Endodermal cell (in vitro differentiated cells): Measurements from ENCODE around the gene EGFLAM. TPM values are rescaled to one million over a fixed set of nuclear protein-coding genes. Genes with fewer than 3 reads are reported as not detected.
A peak's percentile ranks its signal among the peaks of the same experiment; 100 is the strongest.

Experiments used
- DNase-seq: peaks from one replicate; pipeline ENCODE4 v3.0.0-alpha.2; 2017
- H3K27ac ChIP-seq: 2 replicates; pipeline ENCODE4 v1.5.1; 2013; ENCODE audit warnings: mild to moderate bottlenecking, low read depth, low read length, moderate library complexity
- H3K27me3 ChIP-seq: 2 replicates; pipeline ENCODE4 v1.6.1; 2013; ENCODE audit warnings: mild to moderate bottlenecking, low read length, moderate library complexity; ENCODE audit not compliant: insufficient read depth, control insufficient read depth, poor library complexity, severe bottlenecking
- H3K36me3 ChIP-seq: 2 replicates; pipeline ENCODE4 v1.7.0; 2013; ENCODE audit warnings: mild to moderate bottlenecking, low read length, moderate library complexity; ENCODE audit not compliant: control insufficient read depth, insufficient read depth
- H3K4me1 ChIP-seq: one replicate; pipeline ENCODE4 v1.7.0; 2013; ENCODE audit warnings: low read length; ENCODE audit not compliant: control insufficient read depth, insufficient read depth
- H3K4me3 ChIP-seq: 2 replicates; pipeline ENCODE4 v1.5.1; 2013; ENCODE audit warnings: mild to moderate bottlenecking, low read length, moderate library complexity
- H3K9ac ChIP-seq: 2 replicates; pipeline ENCODE4 v1.6.1; 2013; ENCODE audit warnings: mild to moderate bottlenecking, low read length, moderate library complexity; ENCODE audit not compliant: poor library complexity, severe bottlenecking; ENCODE audit errors: extremely low read depth
- H3K9me3 ChIP-seq: 2 replicates; pipeline ENCODE4 v1.6.1; 2013; ENCODE audit warnings: mild to moderate bottlenecking, low read length, moderate library complexity; ENCODE audit not compliant: control insufficient read depth
- H3K27ac Mint-ChIP-seq: 2 replicates; pipeline ENCODE4 v1.8.0; 2020; ENCODE audit warnings: mixed read lengths
- H3K27me3 Mint-ChIP-seq: 2 replicates; pipeline ENCODE4 v1.8.0; 2021; ENCODE audit warnings: mild to moderate bottlenecking, mixed read lengths; ENCODE audit not compliant: insufficient read depth
- H3K36me3 Mint-ChIP-seq: 2 replicates; pipeline ENCODE4 v1.8.0; 2020; ENCODE audit warnings: low read depth, mixed read lengths
- H3K4me1 Mint-ChIP-seq: 2 replicates; pipeline ENCODE4 v1.8.0; 2020; ENCODE audit warnings: mixed read lengths
- H3K4me3 Mint-ChIP-seq: 2 replicates; pipeline ENCODE4 v1.8.0; 2020; ENCODE audit warnings: mild to moderate bottlenecking, moderate library complexity, mixed read lengths
- H3K9me3 Mint-ChIP-seq: 2 replicates; pipeline ENCODE4 v1.8.0; 2020; ENCODE audit warnings: mild to moderate bottlenecking, mixed read lengths
- WGBS, 2 experiments: methylation state at CpG; one replicate each; pipeline versions ENCODE4 v1.1.5 to v1.1.7; 2013; ENCODE audit warnings: missing lambda C conversion rate in 2 of 2, mixed read lengths in 1 of 2; ENCODE audit not compliant: insufficient coverage in 1 of 2, insufficient read length in 1 of 2; 5-methylcytosine and 5-hydroxymethylcytosine counted together
- total RNA-seq, 2 donors: library from RNA; stranded (reverse); fragmentation: NEBNext Ultra II Directional in 1 of 2; extraction: Animal tissue kit (Norgen Biotek cat#: 25700) in 1 of 2; gene quantifications; 2 replicates in 1 of 2; 3 replicates in 1 of 2; pipeline ENCODE4 v1.2.1, GENCODE V29; 2021
- TF ChIP-seq, protein P1 (sequence below): fragments of 200-600 bp; sonication (generic); conservative IDR thresholded peaks from 2 replicates; pipeline ENCODE4 v1.5.0; 2021; ENCODE audit warnings: antibody characterized with exemption, mild to moderate bottlenecking

EGFLAM gene
- total RNA-seq, 2 donors from 2014 or later, result 4.4 to 8.8 TPM

GRCh38 chr5:38364825-38365224, 106.5 kb downstream of the EGFLAM start:
- H3K4me3 Mint-ChIP-seq, result no peak overlapping the region
- Histone ChIP-seq H3K27me3 (no peaks in the 10 kb centered on the region), H3K27ac (no peak overlapping the region), H3K4me1 (peaks cover 28% of the 10 kb centered on the region), H3K9ac (no peak overlapping the region), H3K4me3 (no peak overlapping the region), H3K36me3 (no peaks in the 10 kb centered on the region), H3K9me3 (no peaks in the 10 kb centered on the region)
- 92% methylated on average over 2 of the region's 2 CpGs; no CpG with 5 or more reads in 1 of the 2 experiments for WGBS, 2 experiments
- H3K36me3 Mint-ChIP-seq, result no peaks in the 10 kb centered on the region
- H3K27me3 Mint-ChIP-seq, result no peaks in the 10 kb centered on the region
- no peak for DNase-seq
- H3K27ac Mint-ChIP-seq, result no peak overlapping the region
- TF ChIP-seq, protein P1, sequence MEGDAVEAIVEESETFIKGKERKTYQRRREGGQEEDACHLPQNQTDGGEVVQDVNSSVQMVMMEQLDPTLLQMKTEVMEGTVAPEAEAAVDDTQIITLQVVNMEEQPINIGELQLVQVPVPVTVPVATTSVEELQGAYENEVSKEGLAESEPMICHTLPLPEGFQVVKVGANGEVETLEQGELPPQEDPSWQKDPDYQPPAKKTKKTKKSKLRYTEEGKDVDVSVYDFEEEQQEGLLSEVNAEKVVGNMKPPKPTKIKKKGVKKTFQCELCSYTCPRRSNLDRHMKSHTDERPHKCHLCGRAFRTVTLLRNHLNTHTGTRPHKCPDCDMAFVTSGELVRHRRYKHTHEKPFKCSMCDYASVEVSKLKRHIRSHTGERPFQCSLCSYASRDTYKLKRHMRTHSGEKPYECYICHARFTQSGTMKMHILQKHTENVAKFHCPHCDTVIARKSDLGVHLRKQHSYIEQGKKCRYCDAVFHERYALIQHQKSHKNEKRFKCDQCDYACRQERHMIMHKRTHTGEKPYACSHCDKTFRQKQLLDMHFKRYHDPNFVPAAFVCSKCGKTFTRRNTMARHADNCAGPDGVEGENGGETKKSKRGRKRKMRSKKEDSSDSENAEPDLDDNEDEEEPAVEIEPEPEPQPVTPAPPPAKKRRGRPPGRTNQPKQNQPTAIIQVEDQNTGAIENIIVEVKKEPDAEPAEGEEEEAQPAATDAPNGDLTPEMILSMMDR, result no peak
- peaks cover 70% of the 10 kb centered on the region for H3K4me1 Mint-ChIP-seq
- H3K9me3 Mint-ChIP-seq, result no peaks in the 10 kb centered on the region

- H3K4me1 Mint-ChIP-seq, result peaks cover 75% of the 10 kb centered on the region
- Histone ChIP-seq H3K9me3 (no peaks in the 10 kb centered on the region), H3K27ac (peak overlapping the region; percentile 73), H3K36me3 (no peaks in the 10 kb centered on the region), H3K4me1 (peaks cover 37% of the 10 kb centered on the region), H3K9ac (peak overlapping the region; percentile 71), H3K4me3 (peak overlapping the region; percentile 76), H3K27me3 (no peaks in the 10 kb centered on the region)
- WGBS, 2 experiments, result 25 to 35% methylated on average over 1 to 3 of the region's 3 CpGs
- H3K36me3 Mint-ChIP-seq, result no peaks in the 10 kb centered on the region
- TF ChIP-seq, protein P1, result no peak
- peak; percentile 74 for DNase-seq
- H3K4me3 Mint-ChIP-seq, result peak overlapping the region; percentile 19
- no peaks in the 10 kb centered on the region for H3K9me3 Mint-ChIP-seq
- no peaks in the 10 kb centered on the region for H3K27me3 Mint-ChIP-seq
- peak overlapping the region; percentile 92 for H3K27ac Mint-ChIP-seq
These were observed 109.1 kb downstream of the EGFLAM start for GRCh38 chr5:38367410-38367809.

- Mint-ChIP-seq H3K9me3 (no peaks in the 10 kb centered on the region), H3K4me1 (peaks cover 70% of the 10 kb centered on the region), H3K27ac (peak overlapping the region; percentile 92), H3K4me3 (peak overlapping the region; percentile 19), H3K27me3 (no peaks in the 10 kb centered on the region), H3K36me3 (no peaks in the 10 kb centered on the region)
- Histone ChIP-seq H3K27ac (peak overlapping the region; percentile 73), H3K36me3 (no peaks in the 10 kb centered on the region), H3K9ac (peak overlapping the region; percentile 71), H3K27me3 (no peaks in the 10 kb centered on the region), H3K4me3 (peak overlapping the region; percentile 76), H3K9me3 (no peaks in the 10 kb centered on the region), H3K4me1 (peaks cover 37% of the 10 kb centered on the region)
- DNase-seq, result no peak
- WGBS, 2 experiments, result 38% methylated on average over 4 of the region's 5 CpGs; no CpG with 5 or more reads in 1 of the 2 experiments
- TF ChIP-seq, protein P1, result no peak
These were observed 109.6 kb downstream of the EGFLAM start for GRCh38 chr5:38367966-38368365.
